ENCODE measurements around the gene CCDC116. TPM values are rescaled to one million over a fixed set of nuclear protein-coding genes. Genes with fewer than 3 reads are reported as not detected.

Gene CCDC116
- total RNA-seq, 1 experiment from 2014 or later = 0.21 TPM

DNA sequence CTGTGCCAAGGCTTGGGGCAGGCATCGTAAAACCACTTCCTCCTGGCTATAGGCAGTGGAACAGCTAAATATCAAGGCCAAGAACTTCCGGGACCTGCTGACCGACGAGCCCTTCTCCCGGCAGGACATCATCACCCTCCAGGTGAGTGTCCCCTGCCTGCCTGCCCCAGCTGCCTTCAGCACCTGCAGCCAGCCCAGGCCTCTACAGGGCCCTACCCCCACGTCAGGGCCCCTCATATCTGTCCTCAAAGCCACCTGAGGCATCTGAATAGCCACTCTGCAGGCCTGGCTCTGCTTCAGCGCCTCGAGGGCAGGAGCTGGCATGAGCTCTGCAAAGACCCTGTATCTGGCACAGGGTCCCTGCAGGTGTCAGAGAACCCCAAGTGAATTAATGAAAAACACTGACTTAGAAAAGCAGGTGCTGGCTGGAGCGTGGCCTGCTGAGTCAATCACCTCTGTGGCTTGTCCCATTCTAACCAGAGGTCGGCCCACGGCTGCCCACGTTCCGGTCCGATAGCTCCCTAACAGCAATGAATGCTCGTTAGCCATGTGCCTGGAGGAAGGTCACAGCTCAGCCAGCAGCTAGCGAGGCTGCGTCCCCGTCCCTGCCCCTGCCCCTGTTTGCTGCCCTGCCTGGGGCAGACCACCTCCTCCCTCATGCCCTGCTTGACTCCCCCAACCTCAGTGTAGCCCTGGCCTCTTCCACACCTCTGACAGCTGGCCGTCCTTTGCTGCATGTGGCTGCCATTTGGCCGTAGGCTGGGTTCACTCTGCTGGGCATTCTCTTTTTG, 50.0 kb downstream of the CCDC116 start:
- POLR2A ChIA-PET = interaction anchor here (0.7 to 0.8 kb wide), 2 partner anchors 256 to 269 kb away, joined by 3 read pairs; no protein-coding TSS in a partner anchor
- Mint-ChIP-seq H3K4me3 (ENCODE audit: unreplicated experiment) (no peak overlapping the region), H3K36me3 (ENCODE audit: insufficient read depth, unreplicated experiment) (peaks cover 28% of the 10 kb centered on the region), H3K9me3 (ENCODE audit: unreplicated experiment) (no peaks in the 10 kb centered on the region), H3K27ac (ENCODE audit: low read depth, unreplicated experiment) (no peak overlapping the region), H3K4me1 (ENCODE audit: insufficient read depth, unreplicated experiment) (no peaks in the 10 kb centered on the region), H3K27me3 (ENCODE audit: insufficient read depth, unreplicated experiment) (no peaks in the 10 kb centered on the region)
- intact Hi-C loops (cut with micrococcal nuclease) = no loop called here
- DNase-seq (ENCODE audit: unreplicated experiment) = no peak
- TF ChIP-seq, protein P1, sequence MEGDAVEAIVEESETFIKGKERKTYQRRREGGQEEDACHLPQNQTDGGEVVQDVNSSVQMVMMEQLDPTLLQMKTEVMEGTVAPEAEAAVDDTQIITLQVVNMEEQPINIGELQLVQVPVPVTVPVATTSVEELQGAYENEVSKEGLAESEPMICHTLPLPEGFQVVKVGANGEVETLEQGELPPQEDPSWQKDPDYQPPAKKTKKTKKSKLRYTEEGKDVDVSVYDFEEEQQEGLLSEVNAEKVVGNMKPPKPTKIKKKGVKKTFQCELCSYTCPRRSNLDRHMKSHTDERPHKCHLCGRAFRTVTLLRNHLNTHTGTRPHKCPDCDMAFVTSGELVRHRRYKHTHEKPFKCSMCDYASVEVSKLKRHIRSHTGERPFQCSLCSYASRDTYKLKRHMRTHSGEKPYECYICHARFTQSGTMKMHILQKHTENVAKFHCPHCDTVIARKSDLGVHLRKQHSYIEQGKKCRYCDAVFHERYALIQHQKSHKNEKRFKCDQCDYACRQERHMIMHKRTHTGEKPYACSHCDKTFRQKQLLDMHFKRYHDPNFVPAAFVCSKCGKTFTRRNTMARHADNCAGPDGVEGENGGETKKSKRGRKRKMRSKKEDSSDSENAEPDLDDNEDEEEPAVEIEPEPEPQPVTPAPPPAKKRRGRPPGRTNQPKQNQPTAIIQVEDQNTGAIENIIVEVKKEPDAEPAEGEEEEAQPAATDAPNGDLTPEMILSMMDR (IDR thresholded peaks at IDR 0.05; ENCODE audit: unreplicated experiment) = no peak
- no TSS peak for BruUV-seq (replicated peaks)
- CTCF ChIA-PET = interaction anchor here (0.9 kb wide), 1 partner anchor 36 kb away, joined by 3 read pairs; no protein-coding TSS in a partner anchor

DNA sequence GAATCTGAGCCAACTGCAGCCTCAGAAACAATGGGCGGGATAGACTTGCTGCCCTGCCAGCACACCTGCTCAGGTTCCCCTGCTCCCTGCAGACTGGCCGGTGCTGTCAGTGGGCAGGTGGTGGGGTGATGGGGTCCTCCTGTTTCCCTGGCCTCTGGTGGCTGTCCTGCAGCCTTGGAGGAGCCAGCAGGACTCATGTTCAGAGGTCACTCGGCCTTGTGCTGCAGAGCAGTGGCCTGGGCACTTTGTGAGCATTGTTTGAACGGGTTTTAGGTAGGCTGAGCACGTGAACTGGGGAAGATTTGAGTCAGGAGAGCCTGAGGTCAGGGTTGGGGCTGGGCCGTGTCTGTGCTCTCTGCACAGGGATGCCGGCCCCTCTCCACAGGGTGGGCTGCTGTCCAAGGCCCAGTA, 50.8 kb downstream of the CCDC116 start:
- H3K4me1 Mint-ChIP-seq (ENCODE audit: insufficient read depth, unreplicated experiment) = no peaks in the 10 kb centered on the region
- no peak overlapping the region for H3K27ac Mint-ChIP-seq (ENCODE audit: low read depth, unreplicated experiment)
- no TSS peak for BruUV-seq (replicated peaks)

DNA sequence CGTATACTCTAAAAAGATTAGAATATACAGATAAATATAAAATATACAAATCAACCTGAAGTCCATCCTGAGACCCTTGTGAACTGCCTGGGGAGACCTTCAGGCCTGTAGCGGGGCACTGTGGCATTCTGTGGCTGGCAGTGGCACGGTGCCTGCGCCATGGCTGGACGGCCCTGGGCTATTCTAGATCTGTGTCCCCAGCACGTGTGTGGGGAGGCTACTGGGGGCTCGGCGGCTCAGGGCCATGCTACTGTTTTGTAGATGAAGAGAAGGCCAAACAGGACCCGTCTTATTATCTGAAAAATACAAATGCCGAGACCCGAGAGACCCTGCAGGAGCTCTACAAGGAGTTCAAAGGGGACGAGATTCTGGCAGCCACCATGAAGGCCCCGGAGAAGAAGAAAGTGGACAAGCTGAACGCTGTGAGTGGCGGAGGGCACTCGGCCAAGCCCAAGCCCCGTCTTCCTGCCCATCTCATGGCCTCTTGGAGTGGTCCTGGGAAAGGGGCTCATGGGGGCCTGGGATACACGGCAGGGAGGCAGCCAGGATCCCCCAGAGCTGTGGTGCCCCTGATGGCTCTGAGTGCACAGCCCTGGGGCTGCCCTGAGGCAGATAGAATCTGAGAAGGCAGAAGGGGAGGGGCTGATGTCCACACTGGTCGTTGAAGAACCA, 52.1 kb downstream of the CCDC116 start:
- no peak for DNase-seq (ENCODE audit: unreplicated experiment)
- ChIA-PET POLR2A (no interaction called here), CTCF (interaction anchor here (0.6 kb wide), 1 partner anchor 738 kb away, joined by 3 read pairs; no protein-coding TSS in a partner anchor)
- BruUV-seq (replicated peaks) = no TSS peak
- H3K9me3 Mint-ChIP-seq (ENCODE audit: unreplicated experiment) = no peaks in the 10 kb centered on the region
- intact Hi-C loops (cut with micrococcal nuclease) = no loop called here
- no peaks in the 10 kb centered on the region for H3K27me3 Mint-ChIP-seq (ENCODE audit: insufficient read depth, unreplicated experiment)
- H3K4me1 Mint-ChIP-seq (ENCODE audit: insufficient read depth, unreplicated experiment) = no peaks in the 10 kb centered on the region
- H3K4me3 Mint-ChIP-seq (ENCODE audit: unreplicated experiment) = no peak overlapping the region
- TF ChIP-seq, protein P1 (IDR thresholded peaks at IDR 0.05; ENCODE audit: unreplicated experiment) = no peak
- H3K27ac Mint-ChIP-seq (ENCODE audit: low read depth, unreplicated experiment) = no peak overlapping the region
- H3K36me3 Mint-ChIP-seq (ENCODE audit: insufficient read depth, unreplicated experiment) = peaks cover 28% of the 10 kb centered on the region

More for the DNA sequence above, 50.8 kb downstream of the CCDC116 start:
- no peak overlapping the region for H3K4me3 Mint-ChIP-seq (ENCODE audit: unreplicated experiment)
- CTCF ChIA-PET = no interaction called here
- no peak for DNase-seq (ENCODE audit: unreplicated experiment)
- intact Hi-C loops (cut with micrococcal nuclease) = no loop called here
- H3K27me3 Mint-ChIP-seq (ENCODE audit: insufficient read depth, unreplicated experiment) = no peaks in the 10 kb centered on the region
- peaks cover 28% of the 10 kb centered on the region for H3K36me3 Mint-ChIP-seq (ENCODE audit: insufficient read depth, unreplicated experiment)
- no peaks in the 10 kb centered on the region for H3K9me3 Mint-ChIP-seq (ENCODE audit: unreplicated experiment)
- TF ChIP-seq, protein P1 (IDR thresholded peaks at IDR 0.05; ENCODE audit: unreplicated experiment) = no peak
- POLR2A ChIA-PET = no interaction called here

DNA sequence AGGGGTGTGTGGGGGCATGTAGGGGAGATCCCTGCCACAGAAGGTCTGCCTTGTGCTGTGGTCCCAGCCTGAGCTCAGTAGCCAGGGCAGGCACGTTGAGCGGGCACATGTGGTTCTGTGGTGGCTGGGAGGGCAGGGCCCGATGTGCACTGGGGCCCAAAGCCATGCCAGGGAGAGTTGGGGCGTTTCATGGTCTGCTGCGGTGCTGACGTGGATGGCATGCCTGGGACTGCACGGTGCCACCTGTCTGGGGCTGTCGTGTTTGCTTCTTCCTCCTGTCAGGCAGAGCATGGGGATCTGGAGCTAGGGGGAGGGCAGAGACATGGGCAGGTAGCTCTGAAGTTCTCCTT, 52.6 kb downstream of the CCDC116 start:
- DNase-seq (ENCODE audit: unreplicated experiment) = no peak
- Mint-ChIP-seq H3K27ac (ENCODE audit: low read depth, unreplicated experiment) (no peak overlapping the region), H3K27me3 (ENCODE audit: insufficient read depth, unreplicated experiment) (no peaks in the 10 kb centered on the region), H3K4me1 (ENCODE audit: insufficient read depth, unreplicated experiment) (no peaks in the 10 kb centered on the region), H3K36me3 (ENCODE audit: insufficient read depth, unreplicated experiment) (peaks cover 28% of the 10 kb centered on the region), H3K4me3 (ENCODE audit: unreplicated experiment) (no peak overlapping the region), H3K9me3 (ENCODE audit: unreplicated experiment) (no peaks in the 10 kb centered on the region)
- ChIA-PET POLR2A (no interaction called here), CTCF (interaction anchor here (0.5 to 0.6 kb wide), 2 partner anchors 737 to 1516 kb away, joined by 3 read pairs; no protein-coding TSS in a partner anchor)
- TF ChIP-seq, protein P1 (IDR thresholded peaks at IDR 0.05; ENCODE audit: unreplicated experiment) = no peak
- BruUV-seq (replicated peaks) = no TSS peak
- intact Hi-C loops (cut with micrococcal nuclease) = no loop called here
